H1 (cell line): Measurements from ENCODE around the gene WDR1. TPM values are rescaled to one million over a fixed set of nuclear protein-coding genes. Genes with fewer than 3 reads are reported as not detected.

ENCODE experiments used
- CTCF ChIA-PET: fragments of 300-600 bp; sonication (Branson Sonifier 250); formaldehyde crosslinking; loops from one replicate; lab custom pipeline; 2021; ENCODE audit not compliant: partially characterized antibody; lab: Charles Lee
- POLR2A ChIA-PET: fragments of 300-600 bp; sonication (Branson Sonifier 250); formaldehyde crosslinking; loops from one replicate; lab custom pipeline; 2021; ENCODE audit warnings: inconsistent platforms; ENCODE audit not compliant: partially characterized antibody; lab: Charles Lee
- DNase-seq, 2 experiments: peaks; one replicate each; pipeline versions ENCODE4 v3.0.0 to v3.0.0-alpha.2; 2010 to 2022; ENCODE audit warnings: low spot score in 2 of 2, low read depth in 1 of 2, mixed read lengths in 1 of 2
- FAIRE-seq: peaks from 2 replicates; lab custom pipeline; 2011; peaks lifted over from hg19 to GRCh38; lab: Jason Lieb, UNC
- H2AFZ ChIP-seq: 2 replicates; pipeline ENCODE4 v1.8.1; 2012; ENCODE audit warnings: low read length, inconsistent platforms
- H2AK5ac ChIP-seq: 2 replicates; pipeline ENCODE4 v1.6.1; 2013; ENCODE audit warnings: low read depth, low read length
- H2BK120ac ChIP-seq: replicated peaks from 2 replicates; pipeline ENCODE3; 2013; ENCODE audit warnings: low read depth, low read length, inconsistent platforms
- H2BK12ac ChIP-seq: 2 replicates; pipeline ENCODE4 v1.6.1; 2013; ENCODE audit warnings: low read depth, low read length
- H2BK15ac ChIP-seq: 2 replicates; pipeline ENCODE4 v1.6.1; 2013; ENCODE audit warnings: low read length
- H2BK20ac ChIP-seq: 2 replicates; pipeline ENCODE4 v1.6.1; 2013; ENCODE audit warnings: low read length
- H2BK5ac ChIP-seq: 2 replicates; pipeline ENCODE4 v1.6.1; 2013; ENCODE audit warnings: low read depth, low read length
- H3K14ac ChIP-seq: 2 replicates; pipeline ENCODE4 v1.6.1; 2013; ENCODE audit warnings: inconsistent platforms; ENCODE audit not compliant: insufficient read length
- H3K18ac ChIP-seq: 2 replicates; pipeline ENCODE4 v1.6.1; 2013; ENCODE audit warnings: low read length; ENCODE audit errors: extremely low read depth
- H3K23ac ChIP-seq: 2 replicates; pipeline ENCODE4 v1.6.1; 2013; ENCODE audit warnings: inconsistent platforms; ENCODE audit not compliant: insufficient read length
- H3K23me2 ChIP-seq: 2 replicates; pipeline ENCODE4 v1.6.1; 2013; ENCODE audit warnings: low read depth, low read length
- H3K27ac ChIP-seq: 2 replicates; pipeline ENCODE4 v1.6.1; 2011; ENCODE audit warnings: low read depth, low read length, inconsistent platforms
- H3K27me3 ChIP-seq, 4 experiments: replicated peaks in 1 of 4; 1 replicate in 1 of 4; 2 replicates in 3 of 4; pipeline versions ENCODE4 v1.6.1 to v1.8.1; 2011 to 2013; ENCODE audit warnings: low read length in 3 of 4, mild to moderate bottlenecking in 3 of 4, inconsistent platforms in 2 of 4, mixed read lengths in 2 of 4, moderate library complexity in 1 of 4; ENCODE audit not compliant: control insufficient read depth in 3 of 4, insufficient read depth in 3 of 4; ENCODE audit errors: extremely low read depth in 1 of 4
- H3K36me3 ChIP-seq, 4 experiments: 2 replicates each; pipeline versions ENCODE4 v1.6.1 to v1.8.1; 2011 to 2013; ENCODE audit warnings: mild to moderate bottlenecking in 4 of 4, low read length in 3 of 4, moderate library complexity in 2 of 4, control low read depth in 1 of 4, inconsistent platforms in 1 of 4; ENCODE audit not compliant: insufficient read depth in 4 of 4, control insufficient read depth in 2 of 4
- H3K4ac ChIP-seq: replicated peaks from 2 replicates; pipeline ENCODE3; 2013; ENCODE audit warnings: low read length, low read depth, mixed read lengths, inconsistent platforms; ENCODE audit not compliant: insufficient read length
- H3K4me1 ChIP-seq, 4 experiments: replicated peaks in 1 of 4; 1 replicate in 1 of 4; 2 replicates in 3 of 4; pipeline versions ENCODE4 v1.6.1 to v1.8.1; 2011 to 2013; ENCODE audit warnings: low read length in 3 of 4, inconsistent platforms in 2 of 4, mixed read lengths in 1 of 4; ENCODE audit not compliant: insufficient read depth in 4 of 4, control insufficient read depth in 3 of 4
- H3K4me2 ChIP-seq, 2 experiments: 2 replicates each; pipeline versions ENCODE4 v1.6.1 to v1.8.1; 2011 to 2013; ENCODE audit warnings: low read depth in 2 of 2, low read length in 2 of 2, control low read depth in 1 of 2, inconsistent platforms in 1 of 2, mild to moderate bottlenecking in 1 of 2; ENCODE audit not compliant: insufficient read depth in 1 of 2
- H3K4me3 ChIP-seq, 4 experiments: fragments of 200-600, 300-600 bp in 1 of 4; sonication (generic), shearing (Covaris generic), sonication (Bioruptor Twin) in 1 of 4; 2 replicates each; pipeline versions ENCODE4 v1.5.1 to v1.8.1; 2011 to 2016; ENCODE audit warnings: low read length in 4 of 4, low read depth in 3 of 4, control low read depth in 2 of 4, inconsistent platforms in 2 of 4, mild to moderate bottlenecking in 2 of 4, mixed read lengths in 1 of 4, moderate library complexity in 1 of 4; ENCODE audit not compliant: insufficient read depth in 2 of 4; ENCODE audit errors: extremely low read depth in 1 of 4
- H3K56ac ChIP-seq: replicated peaks from 2 replicates; pipeline ENCODE3; 2013; ENCODE audit warnings: low read depth, mild to moderate bottlenecking, mixed read lengths, low read length, inconsistent platforms; ENCODE audit not compliant: insufficient read length
- H3K79me1 ChIP-seq: 2 replicates; pipeline ENCODE4 v1.6.1; 2013; ENCODE audit warnings: low read depth, low read length, control low read depth
- H3K79me2 ChIP-seq, 2 experiments: 2 replicates each; pipeline versions ENCODE4 v1.6.1 to v1.8.1; 2012 to 2013; ENCODE audit warnings: low read length in 2 of 2, mild to moderate bottlenecking in 2 of 2, inconsistent platforms in 1 of 2; ENCODE audit not compliant: insufficient read depth in 2 of 2, control insufficient read depth in 1 of 2
- H3K9ac ChIP-seq, 4 experiments: replicated peaks in 1 of 4; 1 replicate in 1 of 4; 2 replicates in 3 of 4; pipeline versions ENCODE4 v1.6.1 to v1.8.1; 2011 to 2013; ENCODE audit warnings: low read depth in 3 of 4, low read length in 3 of 4, control low read depth in 2 of 4, mild to moderate bottlenecking in 2 of 4, moderate library complexity in 2 of 4, inconsistent platforms in 1 of 4; ENCODE audit errors: extremely low read depth in 1 of 4
- H3K9me3 ChIP-seq, 2 experiments: 2 replicates each; pipeline versions ENCODE4 v1.6.1 to v1.8.1; 2012 to 2013; ENCODE audit warnings: mild to moderate bottlenecking in 2 of 2, moderate library complexity in 2 of 2, control low read depth in 1 of 2, inconsistent platforms in 1 of 2, low read depth in 1 of 2, low read length in 1 of 2, mixed read lengths in 1 of 2; ENCODE audit not compliant: insufficient read depth in 2 of 2
- H4K20me1 ChIP-seq, 2 experiments: replicated peaks in 1 of 2; 2 replicates each; pipeline versions ENCODE3 to v1.8.1; 2011 to 2013; ENCODE audit warnings: inconsistent platforms in 2 of 2, low read length in 2 of 2, mild to moderate bottlenecking in 1 of 2; ENCODE audit not compliant: insufficient read depth in 2 of 2, control insufficient read depth in 1 of 2
- H4K5ac ChIP-seq: 2 replicates; pipeline ENCODE4 v1.6.1; 2013; ENCODE audit warnings: low read length, low read depth, mixed read lengths, inconsistent platforms; ENCODE audit not compliant: insufficient read length
- H4K8ac ChIP-seq: 2 replicates; pipeline ENCODE4 v1.8.0; 2013; ENCODE audit warnings: mild to moderate bottlenecking, moderate library complexity, low read length, inconsistent platforms; ENCODE audit not compliant: insufficient read depth; ENCODE audit errors: extremely low read depth
- H4K91ac ChIP-seq: replicated peaks from 2 replicates; pipeline ENCODE3; 2013; ENCODE audit warnings: low read length, mixed read lengths, inconsistent platforms; ENCODE audit not compliant: insufficient read length
- CBX8 ChIP-seq: fragments of 300-800, 300-1000 bp; sonication (generic); IDR thresholded peaks from 2 replicates; pipeline ENCODE4 v1.7.1; 2016; ENCODE audit warnings: low read depth, low read length, borderline replicate concordance
- CTCF ChIP-seq, 3 experiments: IDR thresholded peaks; 1 replicate in 2 of 3; 2 replicates in 1 of 3; pipeline versions ENCODE4 v1.5.1 to v1.6.1; 2011; ENCODE audit warnings: low read length in 3 of 3, mild to moderate bottlenecking in 3 of 3, inconsistent platforms in 2 of 3, low read depth in 1 of 3, moderate library complexity in 1 of 3; ENCODE audit not compliant: insufficient read depth in 1 of 3; ENCODE audit errors: control extremely low read depth in 1 of 3
- EP300 ChIP-seq, 2 experiments: IDR thresholded peaks; 1 replicate in 1 of 2; 2 replicates in 1 of 2; pipeline ENCODE4 v1.6.1; 2011 to 2012; ENCODE audit warnings: low read depth in 2 of 2, low read length in 2 of 2, mild to moderate bottlenecking in 2 of 2, borderline replicate concordance in 1 of 2, inconsistent platforms in 1 of 2, moderate library complexity in 1 of 2
- FOSL1 ChIP-seq: IDR thresholded peaks from 2 replicates; pipeline ENCODE4 v1.6.1; 2011; ENCODE audit warnings: mild to moderate bottlenecking, low read depth, low read length, moderate library complexity; ENCODE audit not compliant: insufficient read depth
- GTF2F1 ChIP-seq: IDR thresholded peaks from 2 replicates; pipeline ENCODE4 v1.6.1; 2012; ENCODE audit warnings: low read depth, low read length, improper control_type of control experiment, borderline replicate concordance
- SP4 ChIP-seq: IDR thresholded peaks from 2 replicates; pipeline ENCODE4 v1.6.1; 2012; ENCODE audit warnings: low read length, inconsistent platforms
- WGBS, 2 experiments: shearing (Covaris generic) in 1 of 2; methylation state at CpG; one replicate each; pipeline versions ENCODE4 v1.1.6 to v1.1.7; 2013 to 2015; ENCODE audit warnings: low lambda C conversion rate in 2 of 2, mixed read lengths in 2 of 2, inconsistent platforms in 1 of 2, low coverage in 1 of 2, missing lambda C conversion rate in 1 of 2; ENCODE audit not compliant: insufficient replicate concordance in 2 of 2, insufficient coverage in 1 of 2, insufficient read length in 1 of 2; ENCODE audit errors: extremely low coverage in 1 of 2, missing lambda C conversion rate in 1 of 2; 5-methylcytosine and 5-hydroxymethylcytosine counted together
- polyA plus RNA-seq, 7 experiments: library from polyadenylated mRNA; depleted of rRNA in 3 of 7; stranded (reverse) in 5 of 7; unstranded in 2 of 7; fragments of >200 nt in 5 of 7; fragments of 200-250 nt in 2 of 7; gene quantifications; 1 replicate in 5 of 7; 2 replicates in 1 of 7; 4 replicates in 1 of 7; pipeline versions ENCODE4 v1.2.1 to v1.2.3, GENCODE V29; 2011 to 2013; ENCODE audit warnings: missing spikeins in 2 of 7, mixed read lengths in 2 of 7
- total RNA-seq: library from RNA; stranded (reverse); fragmentation: NEBNext Ultra II Directional; extraction: Animal tissue kit (Norgen Biotek cat#: 25700); gene quantifications from 2 replicates; pipeline ENCODE4 v1.2.1, GENCODE V29; 2021
- TF ChIP-seq, protein P1 (sequence below): IDR thresholded peaks from 2 replicates; pipeline ENCODE4 v1.6.1; 2012; ENCODE audit warnings: inconsistent platforms

WDR1 gene
- total and polyA plus RNA-seq, 2 of the 8 experiments (the other 6 are each of a cell fraction or from before 2014, with no cell fraction given) = 315 to 377 TPM

DNA sequence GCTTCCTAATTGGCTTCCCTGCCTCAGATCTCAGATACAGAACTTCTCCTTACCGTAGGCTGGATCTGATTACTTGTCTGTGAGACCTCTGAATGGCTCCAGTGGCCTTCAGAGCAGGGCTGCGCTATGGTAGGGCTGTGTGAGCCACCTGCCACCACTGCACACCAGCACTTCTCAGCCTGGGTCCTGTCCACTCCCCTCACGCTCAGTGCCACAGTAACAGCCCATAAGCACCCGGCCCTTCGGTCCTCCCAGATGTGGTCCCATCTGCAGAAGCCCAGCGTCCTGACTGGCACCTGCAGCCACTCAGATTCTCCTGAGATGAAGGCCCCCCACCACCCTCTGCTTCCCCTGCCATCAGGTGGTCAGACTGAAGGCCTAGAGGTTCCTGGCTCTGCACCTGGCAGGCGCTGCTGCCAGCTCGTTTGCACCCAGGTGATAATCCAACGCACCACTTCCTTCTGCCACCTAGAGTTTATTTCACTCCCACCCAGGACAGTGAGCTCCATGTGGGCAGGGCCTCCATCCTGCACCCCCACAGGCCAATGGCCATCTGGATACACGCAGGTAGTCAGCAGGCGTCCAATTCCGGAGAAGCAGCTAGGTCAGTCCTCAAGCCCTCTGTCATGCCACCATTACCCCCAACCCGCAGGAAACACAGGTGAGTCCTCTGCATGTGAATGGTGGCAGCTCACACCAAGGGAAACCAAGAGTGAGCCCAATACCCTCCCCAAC, 5.4 kb downstream of the WDR1 start:
- ChIA-PET CTCF (interaction anchor here (1.2 to 2.2 kb wide), 3 partner anchors 8 to 23 kb away, joined by 3 to 10 read pairs (median 3); no protein-coding TSS in a partner anchor), POLR2A (interaction anchor here (1.0 to 13.7 kb wide), 11 partner anchors 7 to 77 kb away, joined by 3 to 197 read pairs (median 5); partner anchors contain the start of gene WDR1)
- no peak overlapping the region for H2BK20ac ChIP-seq
- peaks cover 57 to 98% of the 10 kb centered on the region in 2 experiments for H3K79me2 ChIP-seq
- H4K8ac ChIP-seq = no peak overlapping the region
- H3K23ac ChIP-seq = no peak overlapping the region
- H3K9me3 ChIP-seq = no peaks in the 10 kb centered on the region
- H2BK12ac ChIP-seq = peak overlapping the region; percentile 35; the same call in 1 of the 2 replicates
- H3K14ac ChIP-seq = no peak overlapping the region
- peak in 1 of 2 experiments; percentile 51 for DNase-seq
- H3K23me2 ChIP-seq = peaks cover 2% of the 10 kb centered on the region; the same call in 1 of the 2 replicates
- H3K36me3 ChIP-seq = peaks cover 23 to 79% (median 50%) of the 10 kb centered on the region in 4 experiments
- 70% methylated on average over 13 of the region's 13 CpGs; no CpG with 5 or more reads in 1 of the 2 experiments for WGBS, 2 experiments
- H4K91ac ChIP-seq = peak overlapping the region; percentile 25
- H3K4ac ChIP-seq = no peak overlapping the region
- no peak overlapping the region; a peak in 1 of 7 replicates for H3K9ac ChIP-seq
- H3K4me1 ChIP-seq = peaks cover 11 to 46% (median 26%) of the 10 kb centered on the region in 4 experiments
- peak overlapping the region; percentile 54; the same call in 1 of the 2 replicates for H2BK5ac ChIP-seq
- no peak overlapping the region for H2AK5ac ChIP-seq
- no peak overlapping the region for H2BK15ac ChIP-seq
- peak overlapping the region in 1 of 4 experiments; percentile 35; a peak in 3 of 8 replicates for H3K4me3 ChIP-seq
- H3K79me1 ChIP-seq = peaks cover 41% of the 10 kb centered on the region
- no peak overlapping the region for H2BK120ac ChIP-seq
- H3K56ac ChIP-seq = no peak overlapping the region
- no peak overlapping the region for H2AFZ ChIP-seq
- H3K27ac ChIP-seq = peak overlapping the region; percentile 50; the same call in 1 of the 2 replicates
- H3K27me3 ChIP-seq = no peaks in the 10 kb centered on the region
- peak overlapping the region; percentile 26 to 50; a peak in 3 of 4 replicates for H3K4me2 ChIP-seq
- FAIRE-seq = no peak
- peaks cover 43 to 55% of the 10 kb centered on the region in 2 experiments for H4K20me1 ChIP-seq
- no peak overlapping the region for H4K5ac ChIP-seq
- H3K18ac ChIP-seq = peak overlapping the region; percentile 83
- no peak for TF ChIP-seq CBX8
- TF ChIP-seq FOSL1 = no peak
- 0 out of 2 replicates have a peak, but pooled peaks have one; percentile 17 for TF ChIP-seq GTF2F1
- no peak for TF ChIP-seq CTCF (IDR thresholded peaks at IDR 0.05; ENCODE audit: control extremely low read depth in 1 of 3, insufficient read depth in 1 of 3, low read depth in 1 of 3, low read length in 3 of 3)
- no peak for TF ChIP-seq SP4
- peak in 1 of 2 experiments; percentile 72; a peak in 1 of 3 replicates for TF ChIP-seq EP300 (IDR thresholded peaks at IDR 0.05; ENCODE audit: borderline replicate concordance in 1 of 2, low read depth in 2 of 2, low read length in 2 of 2)
- TF ChIP-seq, protein P1, sequence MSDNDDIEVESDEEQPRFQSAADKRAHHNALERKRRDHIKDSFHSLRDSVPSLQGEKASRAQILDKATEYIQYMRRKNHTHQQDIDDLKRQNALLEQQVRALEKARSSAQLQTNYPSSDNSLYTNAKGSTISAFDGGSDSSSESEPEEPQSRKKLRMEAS = 0 out of 2 replicates have a peak, but pooled peaks have one; percentile 16
